CD4-positive, alpha-beta T cell treated with Interleukin-6 at 100 ng/mL for 8 hours (primary cell): ENCODE measurements around the gene FEN1.

Experiments used
- DNase-seq: peaks from one replicate; pipeline ENCODE4 v3.0.0-alpha.2; 2020; ENCODE audit warnings: mixed read lengths, low spot score

Gene FEN1, protein sequence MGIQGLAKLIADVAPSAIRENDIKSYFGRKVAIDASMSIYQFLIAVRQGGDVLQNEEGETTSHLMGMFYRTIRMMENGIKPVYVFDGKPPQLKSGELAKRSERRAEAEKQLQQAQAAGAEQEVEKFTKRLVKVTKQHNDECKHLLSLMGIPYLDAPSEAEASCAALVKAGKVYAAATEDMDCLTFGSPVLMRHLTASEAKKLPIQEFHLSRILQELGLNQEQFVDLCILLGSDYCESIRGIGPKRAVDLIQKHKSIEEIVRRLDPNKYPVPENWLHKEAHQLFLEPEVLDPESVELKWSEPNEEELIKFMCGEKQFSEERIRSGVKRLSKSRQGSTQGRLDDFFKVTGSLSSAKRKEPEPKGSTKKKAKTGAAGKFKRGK

DNA sequence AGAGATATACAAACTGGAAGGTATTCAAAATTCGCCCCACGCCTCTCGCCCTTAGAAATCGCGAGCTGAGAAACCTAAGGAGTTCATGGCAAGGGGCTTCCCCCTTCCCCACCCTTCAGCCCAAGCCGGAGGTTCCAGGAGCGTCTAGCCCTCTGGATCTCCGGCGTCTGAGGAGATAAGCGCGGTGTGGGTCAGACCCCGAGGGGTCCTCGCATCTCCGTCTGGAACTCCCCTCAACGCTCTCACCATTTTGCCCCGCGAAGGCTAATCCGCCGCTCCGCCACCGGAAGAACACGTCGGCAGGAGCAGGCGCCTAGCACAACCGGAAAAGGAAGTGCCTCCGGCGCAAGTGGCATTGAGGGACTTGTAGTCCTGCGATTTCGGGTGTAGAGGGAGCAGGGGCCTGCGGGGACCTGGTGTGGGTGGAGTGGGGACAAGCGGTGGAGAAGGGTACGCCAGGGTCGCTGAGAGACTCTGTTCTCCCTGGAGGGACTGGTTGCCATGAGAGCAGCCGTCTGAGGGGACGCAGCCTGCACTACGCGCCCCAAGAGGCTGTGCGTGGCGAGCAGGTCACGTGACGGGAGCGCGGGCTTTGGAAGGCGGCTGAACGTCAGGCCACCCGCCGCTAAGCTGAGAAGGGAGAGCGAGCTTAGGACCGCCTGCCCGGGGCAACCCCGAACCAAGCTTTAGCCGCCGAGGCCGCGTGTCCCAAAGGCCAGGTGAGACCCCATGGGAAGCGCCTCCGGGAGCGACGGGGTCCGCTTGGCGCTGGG, at the start of gene FEN1, which contains the start of gene TMEM258:
Gene FEN1, plus strand, starts transcription at position 602 of the 773 bp plus-strand sequence. CDS start 2,451 bp downstream, outside the sequence.
Gene TMEM258, minus strand, starts transcription at position 290 of the 773 bp plus-strand sequence. Its CDS starts 41 bp downstream, at position 249.
- peak; percentile 82 for DNase-seq

DNA sequence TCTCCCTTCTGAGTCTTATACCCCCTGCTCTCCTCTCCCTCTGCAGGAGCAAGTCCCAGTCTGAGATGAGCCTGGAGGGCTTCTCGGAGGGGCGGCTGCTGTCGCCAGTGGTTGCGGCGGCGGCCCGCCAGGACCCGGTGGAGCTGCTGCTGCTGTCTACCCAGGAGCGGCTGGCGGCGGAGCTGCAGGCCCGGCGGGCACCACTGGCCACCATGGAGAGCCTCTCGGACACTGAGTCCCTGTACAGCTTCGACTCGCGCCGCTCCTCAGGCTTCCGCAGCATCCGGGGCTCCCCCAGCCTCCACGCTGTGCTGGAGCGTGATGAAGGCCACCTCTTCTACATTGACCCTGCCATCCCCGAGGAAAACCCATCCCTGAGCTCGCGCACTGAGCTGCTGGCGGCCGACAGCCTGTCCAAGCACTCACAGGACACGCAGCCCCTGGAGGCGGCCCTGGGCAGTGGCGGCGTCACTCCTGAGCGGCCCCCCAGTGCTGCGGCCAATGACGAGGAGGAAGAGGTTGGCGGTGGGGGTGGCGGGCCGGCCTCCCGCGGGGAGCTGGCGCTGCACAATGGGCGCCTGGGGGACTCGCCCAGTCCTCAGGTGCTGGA, 49.1 kb upstream of the FEN1 start:
- DNase-seq, result no peak

DNA sequence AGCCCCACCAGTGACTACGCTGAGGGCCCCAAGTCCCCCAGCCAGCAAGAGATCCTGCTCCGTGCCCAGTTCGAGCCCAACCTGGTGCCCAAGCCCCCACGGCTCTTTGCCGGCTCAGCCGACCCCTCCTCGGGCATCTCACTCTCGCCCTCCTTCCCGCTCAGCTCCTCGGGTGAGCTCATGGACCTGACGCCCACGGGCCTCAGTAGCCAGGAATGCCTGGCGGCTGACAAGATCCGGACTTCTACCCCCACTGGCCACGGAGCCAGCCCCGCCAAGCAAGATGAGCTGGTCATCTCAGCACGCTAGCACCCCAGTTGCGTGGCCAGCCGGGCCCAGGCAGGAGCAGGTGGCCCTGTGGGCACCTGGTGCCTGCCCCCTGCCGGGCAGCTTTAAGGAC, 48.5 kb upstream of the FEN1 start:
- no peak for DNase-seq

DNA sequence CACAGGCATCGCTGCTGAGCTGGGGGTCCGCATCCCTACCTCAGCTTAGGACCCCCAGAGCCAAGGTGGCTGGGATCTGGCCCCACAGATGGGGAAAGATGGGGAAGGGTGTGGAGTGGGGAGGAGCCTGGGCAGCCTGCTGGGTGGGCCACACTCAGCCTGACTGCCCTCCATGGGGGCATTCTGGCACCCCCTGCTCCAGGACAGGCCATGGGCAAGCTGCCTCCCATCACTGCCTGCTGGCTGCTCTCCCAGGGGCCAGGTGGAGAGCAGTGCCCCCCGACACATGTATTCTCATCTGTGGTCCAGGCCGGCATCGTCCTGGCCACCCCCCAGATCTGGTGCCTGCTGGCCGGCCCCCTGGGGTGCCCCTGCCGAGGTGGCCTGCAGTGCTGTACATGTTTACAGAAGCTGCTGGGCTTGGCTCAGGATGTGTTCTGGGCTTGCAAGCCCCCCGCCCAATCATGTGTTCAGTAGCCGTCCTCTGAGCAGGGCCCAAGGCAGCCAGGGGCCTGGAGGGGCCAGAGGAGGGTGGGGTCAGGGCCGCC, 48.0 kb upstream of the FEN1 start:
- DNase-seq, result no peak

DNA sequence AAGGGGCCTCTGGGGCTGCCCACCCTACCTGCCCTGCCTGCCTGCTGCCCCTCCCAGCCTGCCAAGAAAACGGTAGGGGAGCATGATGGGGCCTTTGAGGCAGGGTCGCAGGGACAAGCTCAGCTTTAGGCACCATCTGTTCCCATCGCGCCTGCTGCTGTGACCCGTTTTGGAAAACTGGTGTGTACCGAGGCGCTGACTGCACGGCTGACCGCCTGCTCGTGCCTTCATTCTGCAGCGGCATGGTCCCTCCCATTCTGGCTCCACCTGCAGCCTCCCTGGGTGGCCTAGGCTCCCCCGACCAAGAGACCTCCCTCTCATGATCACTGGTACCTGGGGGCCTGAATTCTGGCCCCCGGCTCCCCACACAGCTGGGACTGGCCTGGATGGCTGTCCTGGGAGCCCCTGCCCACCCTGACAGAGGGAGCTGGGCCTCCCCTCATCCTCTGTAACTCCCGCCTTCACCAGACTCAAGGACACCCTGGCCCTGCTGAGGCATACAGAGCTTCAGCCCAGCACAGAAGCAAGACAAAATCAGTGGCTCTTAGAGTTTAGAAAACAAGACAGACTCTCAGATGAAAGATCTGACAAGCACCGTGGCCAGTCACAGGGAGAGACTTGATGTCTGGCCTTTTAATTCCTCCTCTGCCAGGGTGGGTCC, 46.8 kb upstream of the FEN1 start:
- no peak for DNase-seq

DNA sequence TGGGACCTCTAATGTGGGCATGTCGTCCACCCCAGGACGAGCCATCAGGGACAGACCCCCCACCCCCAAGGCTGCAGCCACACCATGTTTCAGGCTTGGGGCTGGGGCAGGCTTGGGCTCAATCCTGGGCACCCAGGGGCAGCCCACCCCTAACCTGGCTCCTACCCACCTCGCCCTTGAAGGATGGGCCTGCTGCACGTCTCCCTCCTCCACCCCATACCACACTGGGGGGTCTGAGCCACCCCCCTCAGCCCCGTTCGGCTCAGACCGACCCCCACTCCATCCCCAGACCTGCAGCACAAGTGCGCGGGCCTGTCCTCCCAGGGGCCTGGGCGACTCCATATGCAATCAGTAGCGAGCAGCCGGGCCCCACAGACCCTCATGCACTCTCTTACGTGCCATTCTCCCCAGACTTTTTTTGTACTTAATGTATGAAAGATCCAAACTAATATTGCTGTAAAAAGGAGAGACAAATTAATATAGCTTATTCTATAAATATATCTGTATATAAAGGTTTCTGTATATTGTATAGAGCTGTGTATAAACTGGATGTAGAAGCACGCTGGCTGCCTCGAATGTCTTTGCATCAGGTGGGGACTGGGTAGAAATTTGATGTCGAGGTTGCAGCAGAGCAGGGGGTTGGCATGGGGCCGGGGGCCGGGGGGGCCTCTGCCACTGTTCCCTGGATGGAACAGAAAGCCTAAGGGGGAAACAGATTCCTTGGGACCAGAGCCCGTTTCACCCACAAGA, 46.1 kb upstream of the FEN1 start:
- no peak for DNase-seq

DNA sequence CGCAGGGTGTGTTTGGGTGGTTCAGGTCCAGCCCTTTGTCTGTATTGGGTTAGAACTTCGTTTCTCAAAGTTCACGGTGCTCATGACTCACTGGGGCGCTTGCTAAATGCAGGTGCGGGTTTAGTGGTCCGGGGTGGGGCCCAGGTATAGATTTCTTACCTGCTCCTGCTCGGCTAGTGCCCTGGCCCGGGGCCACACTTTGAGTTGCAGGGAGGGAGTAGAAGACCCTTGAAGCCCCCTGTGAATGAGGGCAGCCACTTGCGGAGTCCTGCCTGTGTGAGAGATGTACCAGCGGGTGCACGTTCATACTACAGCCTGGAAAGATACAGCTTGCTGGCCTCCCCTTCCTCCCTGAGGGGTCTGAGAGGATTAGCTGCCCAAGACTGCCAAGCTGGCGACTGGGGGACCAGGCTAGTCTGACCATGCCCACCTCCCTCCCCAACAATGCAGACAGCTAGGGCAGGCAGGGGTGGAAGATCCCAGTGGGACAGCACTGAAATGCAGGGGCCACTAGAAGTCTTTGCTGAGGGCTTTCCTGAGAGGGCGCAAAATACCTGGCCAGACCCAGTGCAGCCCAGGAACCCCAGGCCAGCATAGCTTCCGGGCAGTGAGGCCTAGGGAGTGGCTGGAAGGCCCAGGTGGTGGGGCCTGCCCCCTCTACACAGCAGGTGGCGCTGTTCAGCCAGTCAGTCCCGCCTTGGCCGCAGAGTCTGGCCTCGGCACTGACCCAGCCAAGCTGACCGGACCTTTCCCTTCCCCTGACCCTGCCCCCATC, 45.3 kb upstream of the FEN1 start:
- DNase-seq, result peak; percentile 19

DNA sequence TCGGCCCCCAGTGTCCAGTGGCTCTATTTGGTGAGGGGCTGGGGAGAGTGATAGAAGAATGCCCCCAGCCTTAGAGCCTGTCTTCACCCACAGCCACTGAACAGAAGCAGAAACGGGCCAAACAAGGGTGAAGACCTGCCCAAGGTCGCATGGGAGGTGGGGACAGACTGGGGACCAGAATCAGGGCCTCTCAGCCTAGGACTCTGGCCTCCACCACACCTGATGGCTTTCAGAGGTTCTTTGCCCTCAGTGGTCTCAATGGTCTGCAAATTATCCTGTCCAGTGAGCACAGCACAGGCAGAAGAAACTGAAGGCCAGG, 44.8 kb upstream of the FEN1 start:
- DNase-seq, result no peak

DNA sequence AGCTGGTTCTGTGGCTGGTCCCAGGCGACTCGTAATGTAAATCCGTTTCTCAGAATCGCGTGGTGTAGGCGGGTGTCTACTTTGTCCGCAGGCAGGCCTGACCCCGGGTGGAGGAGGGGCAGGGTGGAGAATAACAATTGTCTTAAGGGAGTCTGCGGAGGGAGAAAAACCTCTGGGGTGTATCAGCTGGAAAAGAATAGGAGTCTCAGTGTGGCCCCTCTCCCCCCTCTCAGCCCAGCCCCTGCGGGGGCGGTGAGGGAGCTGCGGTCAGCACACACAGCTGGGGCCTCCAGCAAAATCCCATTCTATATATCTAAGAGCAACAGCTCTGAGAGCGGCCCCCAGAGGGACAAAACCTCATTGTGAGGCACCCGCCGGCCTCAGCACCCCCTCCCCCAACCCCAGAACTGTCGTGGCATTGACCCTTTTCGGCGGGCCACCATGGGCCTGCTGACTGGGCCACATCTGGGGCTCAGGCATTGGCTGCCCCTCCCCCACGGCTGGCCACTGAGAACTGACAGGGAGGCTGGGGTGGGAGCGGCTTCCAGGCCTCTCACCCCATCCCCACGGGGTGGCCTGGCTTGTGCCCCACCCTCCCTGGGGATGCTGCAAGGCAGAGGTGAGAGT, 43.0 kb upstream of the FEN1 start:
- DNase-seq, result no peak

DNA sequence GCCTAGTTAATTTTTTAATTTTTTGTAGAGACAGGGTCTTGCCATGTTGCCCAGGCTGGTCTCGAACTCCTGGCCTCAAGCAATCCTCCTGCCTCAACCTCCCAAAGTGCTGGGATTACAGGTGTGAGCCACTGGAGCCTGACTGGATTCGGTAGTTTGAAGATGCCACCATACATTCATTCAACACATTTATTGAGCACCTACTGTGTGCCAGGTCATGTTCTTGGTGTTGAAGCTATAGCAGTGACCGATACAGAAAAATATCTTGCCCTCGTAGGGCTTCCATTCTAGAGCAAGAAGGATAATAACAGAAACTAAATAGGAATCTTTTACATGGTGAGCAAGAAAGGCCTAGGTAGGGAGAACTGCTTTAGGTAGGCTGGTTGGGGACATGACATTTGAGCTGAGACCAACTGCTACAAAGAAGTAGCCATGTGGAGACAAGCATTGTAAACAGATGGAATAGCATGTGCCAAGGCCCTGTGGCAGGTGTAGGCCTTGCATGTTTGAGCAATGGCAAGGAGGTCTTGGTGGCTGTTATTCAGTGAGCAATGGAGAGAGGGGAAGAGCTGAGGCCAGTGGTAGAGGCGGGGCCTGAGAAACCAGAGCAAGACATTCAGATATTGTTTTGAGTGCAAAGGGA, 42.0 kb upstream of the FEN1 start:
- DNase-seq, result no peak

DNA sequence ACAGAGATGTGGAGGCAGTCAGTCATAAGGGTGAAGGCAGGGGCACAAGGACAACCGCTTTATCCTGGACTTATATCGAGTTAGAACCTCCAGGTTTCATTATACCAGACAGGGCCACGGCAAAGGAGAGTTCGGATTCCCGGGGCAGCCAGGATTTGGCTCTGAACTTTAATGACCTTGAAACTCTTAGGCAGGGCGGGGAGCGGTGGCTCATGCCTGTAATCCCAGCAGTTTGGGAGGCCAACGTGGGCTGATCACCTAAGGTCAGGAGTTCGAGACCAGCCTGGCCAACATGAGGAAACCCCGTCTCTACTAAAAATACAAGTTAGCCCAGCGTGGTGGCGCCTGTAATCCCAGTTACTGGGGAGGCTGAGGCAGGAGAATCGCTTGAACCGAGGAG, 41.3 kb upstream of the FEN1 start:
- DNase-seq, result no peak

DNA sequence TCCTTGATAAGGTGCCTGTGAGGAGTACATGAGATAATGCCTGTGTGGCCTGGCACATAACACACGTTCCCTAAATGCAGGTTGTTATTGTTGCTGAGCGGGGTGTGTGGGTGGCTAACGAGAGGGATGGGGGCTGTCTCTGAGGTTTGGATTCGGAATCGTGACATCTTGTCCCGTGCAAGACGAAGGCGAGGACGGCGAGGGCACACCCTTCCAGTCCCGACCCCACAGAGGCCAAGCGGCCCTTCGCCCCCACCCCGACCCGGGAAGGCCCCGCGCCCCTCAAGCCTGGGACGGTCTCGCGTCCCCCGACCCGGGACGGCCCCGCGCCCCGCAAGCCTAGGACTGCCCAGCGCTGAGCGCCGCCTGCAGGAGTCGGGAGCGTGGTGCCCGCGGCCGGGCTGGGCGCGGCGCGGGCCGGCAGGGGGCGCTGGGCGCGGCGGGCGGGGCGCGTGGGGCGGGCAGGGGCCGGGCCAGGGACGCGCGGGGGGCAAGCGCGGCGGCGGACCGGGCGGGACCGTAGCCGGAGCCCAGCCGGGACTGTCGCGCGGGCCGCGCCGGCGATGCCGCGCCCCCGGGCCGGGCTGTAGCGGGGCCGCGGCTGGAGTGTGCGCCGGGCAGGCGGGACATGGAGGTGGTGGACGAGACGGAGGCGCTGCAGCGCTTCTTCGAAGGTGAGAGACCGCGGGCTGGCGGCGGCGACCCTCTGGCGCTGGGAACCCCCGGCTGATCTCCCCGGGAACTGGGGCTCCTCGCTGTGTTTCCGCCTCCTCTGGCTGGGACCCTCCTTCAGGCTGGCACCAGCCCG, 40.4 kb upstream of the FEN1 start, which contains the start of gene MYRF:
Gene MYRF, plus strand, starts transcription at position 520 of the 808 bp plus-strand sequence. Its CDS starts 109 bp downstream, at position 629.
- DNase-seq, result peak; percentile 41

DNA sequence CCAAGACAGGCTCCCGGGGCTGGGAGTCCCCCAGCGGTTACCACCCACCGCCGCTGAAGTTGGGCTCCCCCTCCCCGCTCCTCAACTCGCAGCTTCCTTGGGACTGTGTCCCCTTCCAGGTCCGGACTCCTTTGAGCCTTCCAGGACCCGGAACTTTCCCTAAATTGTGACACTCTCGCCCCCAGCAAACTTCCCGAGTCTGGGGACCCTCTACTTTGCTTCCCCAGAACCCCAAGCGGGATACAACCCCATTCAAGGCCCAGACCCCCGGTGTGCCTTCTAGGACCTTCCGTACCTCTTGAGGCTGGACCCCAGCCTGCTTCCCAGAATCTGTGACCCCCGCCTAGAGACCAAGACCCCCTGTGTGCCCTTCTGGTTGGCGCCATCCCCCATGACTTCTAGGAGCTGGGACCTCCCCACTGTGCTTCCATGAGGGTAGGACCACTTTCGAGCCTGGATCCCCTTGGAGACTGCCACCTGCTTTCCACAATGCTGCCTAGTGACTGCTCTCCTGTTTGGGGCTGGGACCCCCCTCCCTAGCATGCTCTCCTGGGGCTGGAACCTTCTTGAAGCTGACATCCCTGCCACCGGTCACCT, 39.7 kb upstream of the FEN1 start:
- no peak for DNase-seq

DNA sequence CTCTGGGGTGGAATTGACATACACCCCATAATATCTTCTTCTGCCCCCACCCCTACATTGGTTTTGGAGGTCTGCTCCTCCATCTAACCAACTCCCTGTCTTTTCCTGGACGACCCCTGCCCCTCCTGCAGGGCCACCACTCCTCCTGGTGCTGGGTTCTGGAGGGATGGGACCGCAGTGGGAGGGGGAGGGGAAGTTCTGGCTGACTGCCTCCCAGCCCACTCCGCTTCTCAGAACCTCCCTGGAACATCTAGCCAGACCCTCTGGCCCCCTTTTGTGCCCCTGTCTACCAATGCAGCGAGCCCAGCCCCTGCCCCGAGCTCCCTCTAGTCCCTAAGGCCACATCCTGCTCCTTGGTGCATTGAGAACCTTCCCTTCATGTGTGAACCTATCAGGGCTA, 39.0 kb upstream of the FEN1 start:
- no peak for DNase-seq

DNA sequence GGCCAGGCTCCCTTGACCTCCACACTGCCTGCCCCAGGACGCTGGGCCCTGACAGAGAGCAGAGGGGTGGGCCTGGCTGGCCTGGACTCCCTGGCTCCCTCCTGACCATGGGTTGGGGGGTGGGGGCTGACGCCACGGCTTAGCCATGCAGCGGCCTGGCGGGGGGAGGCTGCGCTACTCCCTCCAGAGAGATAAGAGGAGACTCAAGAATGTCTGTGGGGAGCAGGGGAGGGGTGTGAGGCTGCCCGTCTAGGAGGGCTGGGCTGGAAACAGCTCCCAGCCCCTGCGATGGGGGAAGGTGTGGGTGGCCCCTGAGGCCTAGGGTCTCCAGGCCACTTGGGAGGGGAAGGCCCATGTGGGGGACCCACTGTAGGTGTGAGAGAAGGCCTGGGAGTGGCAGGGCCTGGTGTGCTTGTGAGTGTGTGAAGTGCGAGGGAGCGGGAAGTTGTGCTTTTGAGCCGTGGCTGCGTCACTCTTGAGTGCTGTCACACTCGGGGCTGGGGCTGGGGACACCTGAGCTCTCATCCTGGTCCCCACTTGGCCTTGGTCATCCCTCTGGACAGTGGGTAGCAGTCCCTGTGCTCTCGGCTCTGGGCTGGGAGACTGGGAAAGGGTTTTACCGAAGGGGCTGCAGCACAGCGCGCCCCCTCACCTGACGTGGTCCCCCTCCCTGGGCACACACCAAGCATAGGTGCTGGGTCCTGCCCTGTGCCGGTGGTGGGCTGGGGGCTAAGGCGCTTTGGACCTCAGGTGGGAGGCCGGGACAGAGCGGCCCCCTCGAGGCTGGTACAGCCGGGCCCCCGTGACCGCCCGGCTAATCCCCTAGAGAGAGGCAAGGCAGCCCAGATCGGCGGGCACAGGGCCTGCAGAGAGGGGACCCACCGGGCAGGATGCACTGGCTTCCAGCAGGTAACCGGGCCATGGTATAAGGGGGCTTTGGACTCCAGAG, 37.9 kb upstream of the FEN1 start:
- DNase-seq, result no peak

DNA sequence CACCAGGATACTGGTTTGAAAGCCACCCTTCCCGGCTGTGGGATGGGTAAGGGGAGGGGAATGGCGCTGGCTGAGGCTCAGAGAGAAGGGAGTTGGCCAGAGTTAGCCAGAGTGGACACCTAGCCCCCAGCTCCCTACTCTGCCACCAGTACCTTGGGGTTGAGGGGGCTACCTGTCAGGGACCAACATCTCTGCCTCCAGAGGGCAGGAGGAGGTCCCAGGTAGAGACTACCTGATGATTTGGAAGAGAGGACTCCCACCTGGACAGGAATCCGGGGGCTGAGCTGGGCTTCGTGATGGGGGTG, 36.6 kb upstream of the FEN1 start:
- no peak for DNase-seq
